Measurements from ENCODE around the gene FBLN1.

Gene FBLN1

GRCh38 chr22:45476814-45477213, 25.9 kb upstream of the FBLN1 start:
- H3K4me3 ChIP-seq (ENCODE audit: low read depth, low read length), result no peak overlapping the region
- no peak for TF ChIP-seq CTCF (IDR thresholded peaks at IDR 0.05; ENCODE audit: borderline replicate concordance, insufficient read depth, low read depth, low read length)

GRCh38 chr22:45477366-45478107, 25.1 kb upstream of the FBLN1 start:
- TF ChIP-seq CTCF (IDR thresholded peaks at IDR 0.05; ENCODE audit: borderline replicate concordance, insufficient read depth, low read depth, low read length), result no peak
- no peak overlapping the region for H3K4me3 ChIP-seq (ENCODE audit: low read depth, low read length)

GRCh38 chr22:45478108-45478771, 24.4 kb upstream of the FBLN1 start:
- no peak for TF ChIP-seq CTCF (IDR thresholded peaks at IDR 0.05; ENCODE audit: borderline replicate concordance, insufficient read depth, low read depth, low read length)

GRCh38 chr22:45480717-45481116, 22.0 kb upstream of the FBLN1 start:
- no peak overlapping the region for H3K4me3 ChIP-seq (ENCODE audit: low read depth, low read length)
- TF ChIP-seq CTCF (IDR thresholded peaks at IDR 0.05; ENCODE audit: borderline replicate concordance, insufficient read depth, low read depth, low read length), result no peak

More at GRCh38 chr22:45478108-45478771, 24.4 kb upstream of the FBLN1 start:
- H3K4me3 ChIP-seq (ENCODE audit: low read depth, low read length), result no peak overlapping the region

- H3K4me3 ChIP-seq (ENCODE audit: low read depth, low read length), result no peak overlapping the region
- TF ChIP-seq CTCF (IDR thresholded peaks at IDR 0.05; ENCODE audit: borderline replicate concordance, insufficient read depth, low read depth, low read length), result no peak
Measured at GRCh38 chr22:45481661-45482060, 21.0 kb upstream of the FBLN1 start.

- H3K4me3 ChIP-seq (ENCODE audit: low read depth, low read length), result no peak overlapping the region
- no peak for TF ChIP-seq CTCF (IDR thresholded peaks at IDR 0.05; ENCODE audit: borderline replicate concordance, insufficient read depth, low read depth, low read length)
Measured at GRCh38 chr22:45482169-45482568, 20.5 kb upstream of the FBLN1 start.

GRCh38 chr22:45483319-45483718, 19.4 kb upstream of the FBLN1 start:
- H3K4me3 ChIP-seq (ENCODE audit: low read depth, low read length), result no peak overlapping the region
- no peak for TF ChIP-seq CTCF (IDR thresholded peaks at IDR 0.05; ENCODE audit: borderline replicate concordance, insufficient read depth, low read depth, low read length)

All from GM12875 (cell line).